Amniotic stem cell (primary cell): ENCODE results near the gene ARID2.

ENCODE experiments used
- DNase-seq: peaks from one replicate; lab custom pipeline; 2025; lab: John Stamatoyannopoulos, UW

The ARID2 gene

DNA sequence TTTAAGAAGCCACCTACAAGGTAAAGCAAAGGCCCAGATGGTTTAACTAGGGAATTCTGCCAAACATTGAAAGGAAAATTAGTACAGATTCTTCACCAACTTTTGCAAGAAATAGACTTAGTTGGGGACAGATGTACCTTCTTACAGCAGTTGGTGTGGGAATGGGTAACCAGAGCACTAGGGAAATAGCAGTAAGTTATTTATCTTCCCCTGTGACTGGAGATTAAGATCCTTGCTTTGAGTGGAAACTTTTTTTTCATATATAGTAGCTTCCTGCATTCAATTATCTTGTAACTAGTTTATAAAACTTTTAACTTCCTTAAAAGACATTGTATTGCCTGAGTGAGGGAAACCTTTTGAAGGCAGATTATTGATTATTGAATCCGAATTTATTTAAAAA, 44.2 kb downstream of the ARID2 start:
- DNase-seq: no peak

DNA sequence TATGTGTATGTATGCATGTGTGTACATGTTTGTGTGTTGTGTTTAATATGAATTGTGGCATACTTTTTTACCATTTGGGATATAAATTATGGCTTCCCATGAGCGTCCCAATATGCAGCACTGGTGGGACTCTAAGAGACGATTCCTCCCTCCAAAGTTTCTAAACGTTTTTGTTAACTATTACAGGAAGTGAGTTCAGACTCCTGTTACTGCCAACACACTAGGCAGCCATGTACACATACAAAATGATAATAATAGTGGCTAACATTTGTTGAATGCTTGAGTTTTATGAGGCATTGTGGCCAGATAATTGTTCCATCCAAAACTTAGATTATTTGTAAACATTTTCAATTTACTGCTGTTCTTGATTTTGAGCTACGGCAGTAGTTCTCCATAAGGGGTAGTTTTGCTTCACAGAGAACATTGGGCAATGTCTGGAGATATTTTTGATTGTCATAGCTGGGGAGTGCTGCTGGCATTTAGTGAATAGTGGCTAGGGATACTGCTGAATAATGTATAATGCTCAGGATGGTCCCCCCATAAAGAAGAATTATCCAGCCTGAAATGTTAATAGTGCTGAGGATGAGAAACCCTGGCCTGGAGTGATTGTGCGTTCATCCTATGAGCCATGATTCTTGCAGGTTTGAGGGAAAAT, 45.1 kb downstream of the ARID2 start:
- DNase-seq: no peak

DNA sequence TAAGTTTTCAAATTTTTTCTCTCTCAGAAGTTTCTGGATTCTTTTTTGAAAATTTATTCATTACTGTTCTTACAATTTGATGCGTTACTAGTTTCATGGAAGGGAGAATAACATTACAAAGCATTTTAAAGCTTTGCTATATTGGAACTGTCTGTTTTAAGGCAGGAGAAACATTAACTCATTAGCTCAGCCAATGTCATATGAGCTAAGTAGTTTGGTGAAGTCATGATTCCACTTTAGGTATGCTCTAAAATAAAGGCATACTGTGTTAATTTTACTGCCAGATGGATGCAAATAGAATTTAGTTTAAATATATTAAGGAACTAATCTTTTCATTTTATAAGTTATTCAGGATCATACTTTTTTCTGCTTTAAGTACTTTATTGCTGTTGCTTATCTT, 46.0 kb downstream of the ARID2 start:
- DNase-seq: no peak

DNA sequence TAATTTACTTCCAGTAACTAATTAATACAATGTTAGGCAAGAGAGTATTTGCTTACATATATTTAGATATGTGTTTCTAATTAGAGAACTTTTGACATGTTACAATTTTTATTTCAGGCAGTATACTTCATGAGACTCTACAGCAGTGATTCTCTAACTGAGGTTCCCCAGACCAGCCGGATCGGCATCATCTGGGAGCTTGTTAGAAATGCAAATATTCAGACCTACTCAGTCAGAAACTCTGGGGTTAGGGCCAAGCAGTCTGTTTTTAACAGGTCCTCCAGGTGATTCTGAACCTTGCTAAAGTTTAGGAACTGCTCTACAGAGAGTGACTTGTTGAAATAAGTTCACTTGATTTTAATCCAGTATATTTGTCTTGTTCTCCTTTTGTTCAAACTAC, 46.5 kb downstream of the ARID2 start:
- no peak for DNase-seq

DNA sequence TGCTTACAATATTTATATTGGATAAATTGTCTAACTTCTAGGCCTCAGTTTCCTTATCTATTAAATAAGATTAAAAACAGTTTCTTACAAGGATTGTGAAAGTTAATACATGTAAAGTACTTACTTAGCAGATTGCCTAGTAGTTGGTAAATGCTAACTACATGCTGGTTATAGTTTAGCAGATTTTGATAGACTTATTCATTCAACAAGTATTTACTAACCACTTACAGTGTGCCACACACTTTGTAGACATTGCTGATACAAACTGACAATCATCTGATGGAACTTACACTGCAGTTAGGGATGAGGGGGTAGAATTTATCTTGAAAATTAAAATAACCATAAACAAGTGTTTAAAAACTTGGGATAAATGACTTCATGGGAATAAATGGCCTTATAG, 50.4 kb downstream of the ARID2 start:
- DNase-seq: no peak

DNA sequence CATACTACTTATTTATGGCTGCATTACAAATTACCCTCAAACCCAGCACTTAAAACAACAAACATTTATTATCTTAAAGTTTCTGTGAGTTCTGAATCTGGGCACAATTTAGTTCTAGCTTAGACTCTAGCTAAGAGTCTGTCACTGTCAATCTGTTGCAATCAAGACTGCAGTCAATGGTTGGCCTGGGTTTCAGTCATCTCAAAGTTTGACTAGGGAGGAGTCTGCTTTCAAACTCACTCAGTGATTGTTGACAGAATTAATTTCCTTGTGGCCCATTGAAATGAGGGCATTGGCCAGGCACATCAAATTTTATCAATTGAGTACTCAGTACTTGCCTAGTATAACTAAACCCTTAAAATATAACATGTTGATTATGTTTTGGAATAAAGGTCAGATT, 51.6 kb downstream of the ARID2 start:
- DNase-seq: no peak

DNA sequence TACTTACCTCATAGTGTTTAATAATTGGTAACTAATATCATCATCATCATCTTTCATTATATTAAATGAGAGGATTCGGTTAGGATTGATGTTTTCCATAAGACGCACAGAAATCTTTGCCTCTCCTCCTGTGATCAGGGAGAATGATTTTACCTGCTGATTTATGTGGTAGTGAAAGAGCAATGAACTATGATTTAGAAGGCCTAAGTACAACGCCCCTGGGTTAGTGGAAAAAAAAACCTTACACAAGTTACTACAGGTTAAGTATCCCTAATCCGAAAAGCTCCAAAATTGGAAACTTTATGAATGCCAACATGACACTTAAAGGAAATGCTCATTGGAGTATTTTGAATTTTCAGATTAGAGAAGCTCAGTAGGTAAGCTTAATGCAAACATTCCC, 55.8 kb downstream of the ARID2 start:
- no peak for DNase-seq

DNA sequence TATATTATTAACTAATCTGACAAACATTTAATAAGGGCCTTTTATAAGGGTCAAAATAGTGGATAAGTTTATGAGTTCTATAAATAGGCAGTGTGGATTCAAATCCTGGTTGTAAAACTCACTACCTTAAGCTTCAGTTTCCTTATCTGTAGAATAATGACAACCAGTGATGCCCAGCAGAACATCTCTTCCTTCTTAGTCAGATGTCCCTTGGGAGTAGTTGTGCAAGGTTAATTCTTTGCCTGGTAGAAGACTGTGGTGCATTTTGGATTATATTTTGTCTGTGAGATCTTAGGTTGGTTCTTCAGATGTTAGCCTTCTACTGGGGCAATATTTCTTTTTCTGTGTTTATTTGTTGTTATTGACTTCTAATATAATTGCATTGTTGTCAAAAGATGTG, 59.5 kb downstream of the ARID2 start:
- DNase-seq: no peak

DNA sequence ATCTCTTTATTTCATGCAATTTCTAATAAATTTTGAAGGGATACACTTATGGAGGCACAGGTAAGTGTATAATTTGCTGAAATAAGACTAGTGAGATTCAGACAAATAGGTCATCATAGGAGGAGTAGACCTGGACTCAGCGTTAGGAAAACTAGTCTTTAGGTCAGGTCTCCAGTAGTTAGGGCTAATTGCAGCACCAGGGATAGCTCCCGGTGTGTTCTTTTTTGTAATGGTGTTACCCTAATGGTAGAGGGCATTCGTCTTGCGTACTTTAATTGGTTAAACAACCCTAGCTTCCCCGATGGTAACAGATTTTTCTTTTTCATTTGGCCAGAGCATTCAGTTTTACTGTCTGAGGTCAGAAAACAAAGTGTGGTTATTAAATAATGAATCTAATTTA, 64.9 kb downstream of the ARID2 start:
- DNase-seq: no peak

DNA sequence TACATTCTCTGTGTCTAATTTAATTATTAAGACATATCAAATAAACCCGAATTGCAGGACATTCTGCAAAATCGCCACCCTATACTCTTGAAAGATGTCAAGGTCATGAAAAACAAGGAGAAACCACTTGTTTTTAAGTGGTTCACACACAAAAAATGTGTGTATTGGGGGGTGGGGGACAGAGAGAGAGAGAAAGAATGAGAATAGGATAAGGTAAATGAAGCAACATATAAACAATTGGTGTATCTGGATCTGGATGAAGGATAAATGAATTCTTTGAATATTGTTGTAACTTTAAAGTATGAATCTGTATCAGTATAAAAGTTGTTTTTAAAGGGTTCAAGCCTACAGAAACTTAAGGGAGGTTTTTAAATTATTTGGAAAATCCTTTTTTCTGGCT, 72.1 kb downstream of the ARID2 start:
- no peak for DNase-seq

DNA sequence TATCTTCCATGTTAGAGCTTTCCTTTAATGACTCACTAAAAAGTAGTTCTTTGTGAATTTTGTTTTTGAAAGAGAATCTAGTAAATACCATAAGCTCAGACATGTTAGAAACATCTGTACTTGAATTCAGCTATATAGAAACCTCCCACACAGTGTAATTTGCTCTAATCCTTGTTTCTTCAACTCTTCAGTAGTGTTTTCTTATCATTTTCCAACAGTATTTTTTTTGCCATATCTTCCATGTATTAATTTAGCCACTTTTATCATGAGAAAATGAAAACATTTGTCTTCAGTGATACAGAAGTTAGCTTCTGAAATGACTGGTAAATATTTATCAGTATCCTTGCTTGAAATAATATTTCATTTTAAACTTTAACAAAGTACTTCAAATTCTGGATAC, 73.6 kb downstream of the ARID2 start:
- DNase-seq: no peak

DNA sequence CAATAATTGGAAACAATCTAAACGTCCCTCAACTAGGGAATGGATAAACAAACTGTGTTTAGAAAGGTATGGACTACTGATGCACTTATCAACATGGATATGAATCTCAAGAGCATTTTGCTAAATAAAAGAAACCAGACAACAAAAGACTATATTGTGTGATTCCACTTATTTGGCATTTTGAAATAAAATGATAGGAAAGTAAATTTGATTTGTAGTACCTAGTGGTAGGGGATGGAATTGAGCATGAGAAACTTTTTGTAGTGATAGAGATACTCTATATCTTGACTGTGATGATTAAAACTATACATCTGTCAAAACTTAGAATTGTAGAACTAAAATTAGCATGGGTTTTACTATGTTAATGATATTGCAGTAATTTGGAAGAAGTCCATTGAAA, 87.1 kb downstream of the ARID2 start:
- DNase-seq: no peak

DNA sequence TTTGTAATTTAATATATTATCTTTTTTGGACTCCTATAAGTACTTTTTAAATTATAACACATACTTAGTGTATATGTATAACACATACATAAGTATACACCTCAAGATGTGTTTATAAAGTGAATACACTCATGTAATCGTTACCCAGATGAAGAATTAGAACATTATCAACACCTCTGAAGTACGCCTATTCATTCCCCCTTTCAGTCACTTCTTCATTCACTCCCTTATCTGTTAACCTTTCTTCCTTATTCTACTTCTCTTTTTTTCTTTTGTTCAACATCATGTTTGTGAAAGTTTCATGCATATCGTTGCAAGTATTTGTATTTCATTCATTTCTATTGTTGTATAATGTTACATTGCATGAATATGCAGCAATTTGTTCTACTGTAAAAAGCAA, 98.5 kb downstream of the ARID2 start:
- no peak for DNase-seq

DNA sequence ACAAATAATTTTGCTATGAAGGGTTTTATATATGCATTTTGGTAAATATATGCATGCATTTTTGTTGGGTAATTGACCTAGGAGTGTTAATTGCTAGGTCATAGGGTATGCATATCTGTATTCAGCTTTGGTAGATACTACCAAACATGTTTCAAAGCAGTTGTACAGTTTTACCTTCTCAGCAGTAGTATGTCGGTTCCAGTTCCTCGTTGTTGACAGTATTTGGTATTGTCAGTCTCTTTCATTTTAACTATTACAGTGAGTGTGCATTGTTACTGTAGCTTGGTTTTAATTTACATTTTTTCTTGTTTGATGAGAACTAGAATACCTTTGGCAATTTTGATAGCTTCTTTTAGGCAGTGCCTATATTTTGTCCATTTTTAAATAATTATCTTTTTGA, 98.9 kb downstream of the ARID2 start:
- no peak for DNase-seq

DNA sequence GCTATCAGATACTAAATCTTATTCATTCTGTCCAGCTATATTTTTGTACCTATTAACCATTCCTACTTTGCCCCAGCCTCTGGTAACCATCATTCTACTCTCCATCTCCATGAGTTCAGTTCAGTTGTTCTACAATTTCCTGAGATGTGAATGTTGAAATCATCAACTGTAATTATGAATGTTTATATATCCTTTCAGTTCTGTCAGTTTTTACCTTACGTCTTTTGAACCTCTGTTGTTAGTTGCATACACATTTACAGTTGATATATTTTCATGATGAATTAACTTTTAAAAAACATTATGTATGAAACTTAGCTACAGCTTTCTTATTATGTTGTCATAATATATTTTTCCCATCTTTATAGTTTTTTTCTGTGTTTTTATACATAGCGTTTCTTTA, 102.1 kb downstream of the ARID2 start:
- no peak for DNase-seq

DNA sequence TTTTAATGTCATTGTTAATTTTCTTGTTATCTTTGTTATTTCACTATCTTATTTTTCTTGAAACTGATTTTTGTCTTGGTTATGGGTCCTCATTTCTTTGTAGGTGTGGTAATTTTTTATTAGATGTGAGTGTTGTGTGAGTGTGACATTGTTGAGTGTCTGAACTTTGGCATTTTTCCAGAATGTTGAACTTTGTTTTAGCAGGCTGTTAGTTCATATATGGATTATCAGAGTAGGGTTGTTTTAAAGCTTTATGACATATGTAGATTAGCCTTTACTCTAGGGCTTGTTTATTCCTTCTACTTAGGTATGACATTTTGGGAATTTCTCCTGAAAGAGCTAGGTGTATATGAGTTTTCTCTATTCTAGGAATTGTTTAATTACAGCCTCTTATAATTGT, 103.9 kb downstream of the ARID2 start:
- no peak for DNase-seq

DNA sequence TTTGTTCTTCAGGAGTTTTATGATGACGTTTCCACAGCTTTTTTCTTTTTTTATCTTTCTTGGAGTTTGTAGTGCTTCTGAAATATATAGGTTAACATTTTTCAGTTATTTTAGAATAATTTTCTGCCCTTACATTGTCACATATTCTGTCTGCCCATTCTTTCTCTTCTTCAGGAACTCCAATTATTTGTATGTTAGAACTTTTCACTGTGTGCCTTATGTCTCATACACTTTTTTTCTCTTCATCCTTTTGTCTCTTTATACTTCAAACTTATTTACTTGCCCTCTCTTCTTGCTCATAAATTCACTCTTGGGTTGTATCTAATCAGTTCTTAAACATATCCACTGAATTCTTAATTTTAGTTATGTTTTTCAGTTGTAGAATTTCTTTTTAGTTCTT, 105.3 kb downstream of the ARID2 start:
- no peak for DNase-seq

DNA sequence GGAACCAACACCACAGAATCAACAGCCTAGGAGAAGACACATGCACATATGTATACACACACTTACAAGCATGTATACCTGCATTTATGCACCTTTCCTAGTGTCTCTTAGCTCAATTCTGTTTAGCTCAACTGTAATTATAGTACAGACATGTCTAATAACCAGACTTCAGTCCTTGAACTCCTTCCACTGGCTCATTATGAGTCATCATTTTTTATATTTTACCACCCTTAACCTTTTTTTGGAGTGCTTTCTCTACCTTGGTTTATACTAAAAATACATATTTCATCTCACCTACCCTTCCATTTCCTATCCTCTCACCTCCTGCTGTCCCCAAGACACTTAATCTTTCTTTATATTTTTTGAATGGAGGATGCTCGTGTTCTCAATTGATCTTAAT, 110.4 kb downstream of the ARID2 start:
- DNase-seq: no peak

DNA sequence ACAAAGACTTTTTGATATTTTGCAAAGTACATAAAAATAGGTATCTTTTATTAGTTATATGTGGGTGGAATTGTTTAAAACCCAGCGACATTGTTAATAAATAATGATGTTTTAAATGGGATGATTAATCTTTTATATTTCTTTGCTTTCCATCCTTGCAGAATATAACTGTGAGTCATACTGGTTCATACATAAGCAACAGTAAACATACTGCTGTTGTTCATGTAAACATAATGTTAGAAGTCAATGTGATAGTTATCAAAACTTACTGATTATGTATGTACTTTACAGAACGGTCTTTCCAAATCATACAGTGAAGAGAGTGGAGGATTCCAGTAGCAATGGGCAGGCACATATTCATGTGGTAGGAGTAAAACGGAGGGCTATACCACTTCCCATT, 119.8 kb downstream of the ARID2 start:
- DNase-seq: no peak

DNA sequence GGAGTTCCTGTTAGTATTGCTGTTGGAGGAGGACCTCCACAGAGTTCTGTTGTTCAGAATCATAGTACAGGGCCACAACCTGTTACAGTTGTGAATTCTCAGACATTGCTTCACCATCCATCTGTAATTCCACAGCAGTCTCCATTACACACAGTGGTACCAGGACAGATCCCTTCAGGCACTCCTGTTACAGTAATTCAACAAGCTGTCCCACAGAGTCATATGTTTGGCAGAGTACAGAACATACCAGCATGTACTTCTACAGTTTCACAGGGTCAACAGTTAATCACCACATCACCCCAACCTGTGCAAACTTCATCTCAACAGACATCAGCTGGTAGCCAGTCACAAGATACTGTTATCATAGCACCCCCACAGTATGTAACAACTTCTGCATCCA, 120.8 kb downstream of the ARID2 start:
- no peak for DNase-seq

DNA sequence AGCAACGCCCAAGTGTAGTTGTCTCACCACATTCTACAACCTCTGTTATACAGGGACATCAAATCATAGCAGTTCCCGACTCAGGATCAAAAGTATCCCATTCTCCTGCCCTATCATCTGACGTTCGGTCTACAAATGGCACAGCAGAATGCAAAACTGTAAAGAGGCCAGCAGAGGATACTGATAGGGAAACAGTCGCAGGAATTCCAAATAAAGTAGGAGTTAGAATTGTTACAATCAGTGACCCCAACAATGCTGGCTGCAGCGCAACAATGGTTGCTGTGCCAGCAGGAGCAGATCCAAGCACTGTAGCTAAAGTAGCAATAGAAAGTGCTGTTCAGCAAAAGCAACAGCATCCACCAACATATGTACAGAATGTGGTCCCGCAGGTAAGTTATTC, 123.0 kb downstream of the ARID2 start:
- DNase-seq: no peak

DNA sequence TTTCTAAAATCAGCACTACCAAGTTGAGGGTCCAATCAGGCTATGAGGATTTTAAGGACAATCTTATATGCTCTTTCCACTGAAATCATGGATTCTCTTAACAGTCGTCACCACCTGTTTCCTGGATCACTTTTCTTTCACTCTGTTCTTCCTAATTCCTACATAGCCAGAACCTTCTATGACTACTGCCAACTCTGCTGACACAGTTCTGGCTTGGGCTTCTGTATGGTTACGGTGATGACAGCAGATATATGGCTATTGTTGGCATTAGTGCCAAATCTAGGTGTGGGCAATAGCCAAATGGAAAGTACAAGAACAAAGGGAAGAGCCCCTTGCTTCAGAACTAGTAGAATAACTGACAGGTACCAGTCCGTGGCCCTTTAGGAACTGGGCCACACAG, 124.0 kb downstream of the ARID2 start:
- DNase-seq: no peak

DNA sequence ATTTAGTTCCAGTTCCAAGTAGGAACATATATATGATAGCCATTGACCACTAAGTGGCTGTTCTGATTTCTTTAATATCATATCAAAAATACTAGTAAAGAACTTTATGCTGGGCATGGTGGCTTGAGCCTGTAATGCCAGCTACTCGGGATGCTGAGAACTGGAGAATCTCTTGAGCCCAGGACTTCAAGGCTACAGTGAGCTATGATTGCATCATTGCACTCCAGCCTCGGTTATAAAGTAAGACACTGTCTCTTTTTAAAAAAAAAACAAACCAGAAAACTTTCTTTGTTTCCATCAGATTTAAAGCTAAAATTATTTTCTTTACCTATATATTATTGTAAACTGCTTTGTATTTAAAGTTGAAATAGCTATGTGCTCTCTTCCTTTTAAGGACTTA, 133.8 kb downstream of the ARID2 start:
- DNase-seq: no peak

DNA sequence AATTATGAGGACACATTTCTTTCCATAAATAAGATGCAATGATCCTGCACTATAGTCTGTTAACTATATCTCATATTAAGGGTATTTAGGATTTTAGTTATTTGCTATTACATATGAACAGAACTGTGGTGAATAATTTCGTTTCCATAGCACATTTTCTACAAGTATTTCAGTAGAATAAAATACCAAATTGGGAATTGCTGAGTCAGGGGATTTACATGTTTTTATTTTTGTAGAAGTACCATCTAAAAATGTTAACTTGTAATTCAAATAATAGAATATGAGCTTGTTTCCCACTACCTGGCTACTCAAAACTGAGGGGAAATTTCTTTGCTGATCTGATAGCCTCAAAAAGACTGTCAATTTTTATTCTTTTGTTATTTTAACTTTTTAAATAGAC, 136.8 kb downstream of the ARID2 start:
- no peak for DNase-seq

DNA sequence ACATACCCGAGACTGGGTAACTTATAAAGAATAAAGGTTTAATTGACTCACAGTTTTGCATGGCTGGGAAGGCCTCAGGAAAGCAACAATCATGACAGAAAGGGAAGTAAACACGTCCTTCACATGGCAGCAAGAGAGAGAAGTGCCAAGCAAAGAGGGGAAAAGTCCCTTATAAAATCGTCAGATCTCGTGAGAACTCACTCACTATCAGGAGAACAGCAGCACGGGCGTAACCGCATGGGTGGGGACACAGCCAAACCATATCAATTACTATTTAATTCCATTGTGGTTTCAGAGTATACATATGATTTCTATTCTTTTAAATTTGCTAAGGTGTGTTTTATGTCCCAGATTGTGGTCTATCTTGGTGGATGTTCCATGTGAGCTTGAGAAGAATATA, 142.9 kb downstream of the ARID2 start:
- no peak for DNase-seq
